Transverse colon (tissue), 4 donors: ENCODE data around the gene TLR10.

Experiments
- CTCF ChIP-seq, 5 experiments: fragments of 200-600 bp in 3 of 5; fragments of 450-650 bp in 2 of 5; sonication (generic) in 3 of 5; IDR thresholded peaks; 1 replicate in 2 of 5; 2 replicates in 3 of 5; pipeline ENCODE4 v1.5.1; 2016 to 2017; ENCODE audit warnings: antibody characterized with exemption in 5 of 5, inconsistent platforms in 3 of 5, mild to moderate bottlenecking in 2 of 5, moderate library complexity in 1 of 5
- EP300 ChIP-seq: sonication (generic); formaldehyde crosslinking; IDR thresholded peaks from one replicate; pipeline ENCODE4 v1.6.1; 2017; ENCODE audit warnings: antibody characterized with exemption, low read depth
- POLR2A ChIP-seq: fragments of 450-650 bp; IDR thresholded peaks from one replicate; pipeline ENCODE4 v1.6.1; 2016; ENCODE audit warnings: antibody characterized with exemption, mild to moderate bottlenecking, moderate library complexity
- POLR2AphosphoS5 ChIP-seq, 3 donors: sonication (generic); formaldehyde crosslinking; IDR thresholded peaks; one replicate each; pipeline ENCODE4 v1.6.1; 2016; ENCODE audit warnings: antibody characterized with exemption in 3 of 3

GRCh38 chr4:38785041-38785790 is 2.4 kb upstream of the TLR10 start:
- no peak for TF ChIP-seq POLR2A
- TF ChIP-seq CTCF (IDR thresholded peaks at IDR 0.05) = no peak
- TF ChIP-seq EP300 = no peak
- TF ChIP-seq POLR2AphosphoS5 (IDR thresholded peaks at IDR 0.05) = no peak
